H1 (cell line): ENCODE results near the gene GNG12. TPM values are rescaled to one million over a fixed set of nuclear protein-coding genes. Genes with fewer than 3 reads are reported as not detected.

ENCODE experiments used
- CTCF ChIA-PET: fragments of 300-600 bp; sonication (Branson Sonifier 250); formaldehyde crosslinking; loops from one replicate; lab custom pipeline; 2021; ENCODE audit not compliant: partially characterized antibody; lab: Charles Lee
- POLR2A ChIA-PET: fragments of 300-600 bp; sonication (Branson Sonifier 250); formaldehyde crosslinking; loops from one replicate; lab custom pipeline; 2021; ENCODE audit warnings: inconsistent platforms; ENCODE audit not compliant: partially characterized antibody; lab: Charles Lee
- DNase-seq, 2 experiments: peaks; one replicate each; pipeline versions ENCODE4 v3.0.0 to v3.0.0-alpha.2; 2010 to 2022; ENCODE audit warnings: low spot score in 2 of 2, low read depth in 1 of 2, mixed read lengths in 1 of 2
- FAIRE-seq: peaks from 2 replicates; lab custom pipeline; 2011; peaks lifted over from hg19 to GRCh38; lab: Jason Lieb, UNC
- H2AFZ ChIP-seq: 2 replicates; pipeline ENCODE4 v1.8.1; 2012; ENCODE audit warnings: low read length, inconsistent platforms
- H2AK5ac ChIP-seq: 2 replicates; pipeline ENCODE4 v1.6.1; 2013; ENCODE audit warnings: low read depth, low read length
- H2BK120ac ChIP-seq: replicated peaks from 2 replicates; pipeline ENCODE3; 2013; ENCODE audit warnings: low read depth, low read length, inconsistent platforms
- H2BK12ac ChIP-seq: 2 replicates; pipeline ENCODE4 v1.6.1; 2013; ENCODE audit warnings: low read depth, low read length
- H2BK15ac ChIP-seq: 2 replicates; pipeline ENCODE4 v1.6.1; 2013; ENCODE audit warnings: low read length
- H2BK20ac ChIP-seq: 2 replicates; pipeline ENCODE4 v1.6.1; 2013; ENCODE audit warnings: low read length
- H2BK5ac ChIP-seq: 2 replicates; pipeline ENCODE4 v1.6.1; 2013; ENCODE audit warnings: low read depth, low read length
- H3K14ac ChIP-seq: 2 replicates; pipeline ENCODE4 v1.6.1; 2013; ENCODE audit warnings: inconsistent platforms; ENCODE audit not compliant: insufficient read length
- H3K18ac ChIP-seq: 2 replicates; pipeline ENCODE4 v1.6.1; 2013; ENCODE audit warnings: low read length; ENCODE audit errors: extremely low read depth
- H3K23ac ChIP-seq: 2 replicates; pipeline ENCODE4 v1.6.1; 2013; ENCODE audit warnings: inconsistent platforms; ENCODE audit not compliant: insufficient read length
- H3K23me2 ChIP-seq: 2 replicates; pipeline ENCODE4 v1.6.1; 2013; ENCODE audit warnings: low read depth, low read length
- H3K27ac ChIP-seq: 2 replicates; pipeline ENCODE4 v1.6.1; 2011; ENCODE audit warnings: low read depth, low read length, inconsistent platforms
- H3K27me3 ChIP-seq, 4 experiments: replicated peaks in 1 of 4; 1 replicate in 1 of 4; 2 replicates in 3 of 4; pipeline versions ENCODE4 v1.6.1 to v1.8.1; 2011 to 2013; ENCODE audit warnings: low read length in 3 of 4, mild to moderate bottlenecking in 3 of 4, inconsistent platforms in 2 of 4, mixed read lengths in 2 of 4, moderate library complexity in 1 of 4; ENCODE audit not compliant: control insufficient read depth in 3 of 4, insufficient read depth in 3 of 4; ENCODE audit errors: extremely low read depth in 1 of 4
- H3K36me3 ChIP-seq, 4 experiments: 2 replicates each; pipeline versions ENCODE4 v1.6.1 to v1.8.1; 2011 to 2013; ENCODE audit warnings: mild to moderate bottlenecking in 4 of 4, low read length in 3 of 4, moderate library complexity in 2 of 4, control low read depth in 1 of 4, inconsistent platforms in 1 of 4; ENCODE audit not compliant: insufficient read depth in 4 of 4, control insufficient read depth in 2 of 4
- H3K4ac ChIP-seq: replicated peaks from 2 replicates; pipeline ENCODE3; 2013; ENCODE audit warnings: low read length, low read depth, mixed read lengths, inconsistent platforms; ENCODE audit not compliant: insufficient read length
- H3K4me1 ChIP-seq, 4 experiments: replicated peaks in 1 of 4; 1 replicate in 1 of 4; 2 replicates in 3 of 4; pipeline versions ENCODE4 v1.6.1 to v1.8.1; 2011 to 2013; ENCODE audit warnings: low read length in 3 of 4, inconsistent platforms in 2 of 4, mixed read lengths in 1 of 4; ENCODE audit not compliant: insufficient read depth in 4 of 4, control insufficient read depth in 3 of 4
- H3K4me2 ChIP-seq, 2 experiments: 2 replicates each; pipeline versions ENCODE4 v1.6.1 to v1.8.1; 2011 to 2013; ENCODE audit warnings: low read depth in 2 of 2, low read length in 2 of 2, control low read depth in 1 of 2, inconsistent platforms in 1 of 2, mild to moderate bottlenecking in 1 of 2; ENCODE audit not compliant: insufficient read depth in 1 of 2
- H3K4me3 ChIP-seq, 4 experiments: fragments of 200-600, 300-600 bp in 1 of 4; sonication (generic), shearing (Covaris generic), sonication (Bioruptor Twin) in 1 of 4; 2 replicates each; pipeline versions ENCODE4 v1.5.1 to v1.8.1; 2011 to 2016; ENCODE audit warnings: low read length in 4 of 4, low read depth in 3 of 4, control low read depth in 2 of 4, inconsistent platforms in 2 of 4, mild to moderate bottlenecking in 2 of 4, mixed read lengths in 1 of 4, moderate library complexity in 1 of 4; ENCODE audit not compliant: insufficient read depth in 2 of 4; ENCODE audit errors: extremely low read depth in 1 of 4
- H3K56ac ChIP-seq: replicated peaks from 2 replicates; pipeline ENCODE3; 2013; ENCODE audit warnings: low read depth, mild to moderate bottlenecking, mixed read lengths, low read length, inconsistent platforms; ENCODE audit not compliant: insufficient read length
- H3K79me1 ChIP-seq: 2 replicates; pipeline ENCODE4 v1.6.1; 2013; ENCODE audit warnings: low read depth, low read length, control low read depth
- H3K79me2 ChIP-seq, 2 experiments: 2 replicates each; pipeline versions ENCODE4 v1.6.1 to v1.8.1; 2012 to 2013; ENCODE audit warnings: low read length in 2 of 2, mild to moderate bottlenecking in 2 of 2, inconsistent platforms in 1 of 2; ENCODE audit not compliant: insufficient read depth in 2 of 2, control insufficient read depth in 1 of 2
- H3K9ac ChIP-seq, 4 experiments: replicated peaks in 1 of 4; 1 replicate in 1 of 4; 2 replicates in 3 of 4; pipeline versions ENCODE4 v1.6.1 to v1.8.1; 2011 to 2013; ENCODE audit warnings: low read depth in 3 of 4, low read length in 3 of 4, control low read depth in 2 of 4, mild to moderate bottlenecking in 2 of 4, moderate library complexity in 2 of 4, inconsistent platforms in 1 of 4; ENCODE audit errors: extremely low read depth in 1 of 4
- H3K9me3 ChIP-seq, 2 experiments: 2 replicates each; pipeline versions ENCODE4 v1.6.1 to v1.8.1; 2012 to 2013; ENCODE audit warnings: mild to moderate bottlenecking in 2 of 2, moderate library complexity in 2 of 2, control low read depth in 1 of 2, inconsistent platforms in 1 of 2, low read depth in 1 of 2, low read length in 1 of 2, mixed read lengths in 1 of 2; ENCODE audit not compliant: insufficient read depth in 2 of 2
- H4K20me1 ChIP-seq, 2 experiments: replicated peaks in 1 of 2; 2 replicates each; pipeline versions ENCODE3 to v1.8.1; 2011 to 2013; ENCODE audit warnings: inconsistent platforms in 2 of 2, low read length in 2 of 2, mild to moderate bottlenecking in 1 of 2; ENCODE audit not compliant: insufficient read depth in 2 of 2, control insufficient read depth in 1 of 2
- H4K5ac ChIP-seq: 2 replicates; pipeline ENCODE4 v1.6.1; 2013; ENCODE audit warnings: low read length, low read depth, mixed read lengths, inconsistent platforms; ENCODE audit not compliant: insufficient read length
- H4K8ac ChIP-seq: 2 replicates; pipeline ENCODE4 v1.8.0; 2013; ENCODE audit warnings: mild to moderate bottlenecking, moderate library complexity, low read length, inconsistent platforms; ENCODE audit not compliant: insufficient read depth; ENCODE audit errors: extremely low read depth
- H4K91ac ChIP-seq: replicated peaks from 2 replicates; pipeline ENCODE3; 2013; ENCODE audit warnings: low read length, mixed read lengths, inconsistent platforms; ENCODE audit not compliant: insufficient read length
- CHD1 ChIP-seq: IDR thresholded peaks from 2 replicates; pipeline ENCODE4 v1.6.1; 2012; ENCODE audit warnings: low read depth, low read length, improper control_type of control experiment
- JUND ChIP-seq: IDR thresholded peaks from 2 replicates; pipeline ENCODE4 v1.6.1; 2011; ENCODE audit warnings: mild to moderate bottlenecking, improper control_type of control experiment, low read length
- TEAD4 ChIP-seq: IDR thresholded peaks from 2 replicates; pipeline ENCODE4 v1.6.1; 2012; ENCODE audit warnings: low read depth, low read length, inconsistent platforms, mixed read lengths
- WGBS, 2 experiments: shearing (Covaris generic) in 1 of 2; methylation state at CpG; one replicate each; pipeline versions ENCODE4 v1.1.6 to v1.1.7; 2013 to 2015; ENCODE audit warnings: low lambda C conversion rate in 2 of 2, mixed read lengths in 2 of 2, inconsistent platforms in 1 of 2, low coverage in 1 of 2, missing lambda C conversion rate in 1 of 2; ENCODE audit not compliant: insufficient replicate concordance in 2 of 2, insufficient coverage in 1 of 2, insufficient read length in 1 of 2; ENCODE audit errors: extremely low coverage in 1 of 2, missing lambda C conversion rate in 1 of 2; 5-methylcytosine and 5-hydroxymethylcytosine counted together
- polyA plus RNA-seq, 7 experiments: library from polyadenylated mRNA; depleted of rRNA in 3 of 7; stranded (reverse) in 5 of 7; unstranded in 2 of 7; fragments of >200 nt in 5 of 7; fragments of 200-250 nt in 2 of 7; gene quantifications; 1 replicate in 5 of 7; 2 replicates in 1 of 7; 4 replicates in 1 of 7; pipeline versions ENCODE4 v1.2.1 to v1.2.3, GENCODE V29; 2011 to 2013; ENCODE audit warnings: missing spikeins in 2 of 7, mixed read lengths in 2 of 7
- total RNA-seq: library from RNA; stranded (reverse); fragmentation: NEBNext Ultra II Directional; extraction: Animal tissue kit (Norgen Biotek cat#: 25700); gene quantifications from 2 replicates; pipeline ENCODE4 v1.2.1, GENCODE V29; 2021

The GNG12 gene
- total and polyA plus RNA-seq, 2 of the 8 experiments (the other 6 are each of a cell fraction or from before 2014, with no cell fraction given), result 11.4 to 35.8 TPM

DNA sequence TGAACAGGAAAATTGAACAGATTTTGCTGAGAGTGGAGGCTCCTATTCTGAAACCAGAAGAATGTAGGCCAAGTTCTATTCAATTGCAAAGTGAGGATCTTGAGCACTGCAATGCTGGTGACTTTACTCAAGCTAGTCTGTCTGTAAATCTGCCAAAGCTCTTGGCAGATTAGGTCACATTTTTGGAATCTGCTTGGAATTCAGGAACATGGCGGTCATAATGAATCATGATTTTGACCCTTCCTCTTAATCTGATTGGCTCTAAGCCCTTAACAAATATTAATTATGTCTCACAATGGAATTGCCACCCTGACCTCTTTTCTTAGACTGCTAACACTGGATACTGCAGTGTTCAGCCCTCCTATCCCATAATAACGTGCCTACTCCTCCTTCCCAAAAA, 7.2 kb upstream of the GNG12 start:
- no peaks in the 10 kb centered on the region for H4K20me1 ChIP-seq
- ChIA-PET CTCF (interaction anchor here (0.6 to 1.2 kb wide), 6 partner anchors 10 to 264 kb away, joined by 3 to 4 read pairs (median 3); no protein-coding TSS in a partner anchor), POLR2A (no interaction called here)
- H3K4me2 ChIP-seq, result peak overlapping the region; percentile 4 to 53
- H3K9ac ChIP-seq, result no peak overlapping the region
- H3K18ac ChIP-seq, result no peak overlapping the region
- no peak overlapping the region for H4K5ac ChIP-seq
- H3K4me3 ChIP-seq, result peak overlapping the region in 1 of 4 experiments; percentile 18; a peak in 1 of 8 replicates
- H2AFZ ChIP-seq, result no peak overlapping the region
- no peak overlapping the region for H4K91ac ChIP-seq
- H2BK20ac ChIP-seq, result 0 out of 2 replicates have a peak overlapping the region, but pooled peaks have one; percentile 17
- peaks cover 0 to 2% (median 0%) of the 10 kb centered on the region in 4 experiments; a peak in 1 of 7 replicates for H3K27me3 ChIP-seq
- DNase-seq (no peak), FAIRE-seq (peak; percentile 50)
- H3K36me3 ChIP-seq, result no peaks in the 10 kb centered on the region
- H3K79me1 ChIP-seq, result no peaks in the 10 kb centered on the region
- H3K4me1 ChIP-seq, result peaks cover 8 to 33% (median 22%) of the 10 kb centered on the region in 4 experiments; a peak in 6 of 7 replicates
- no peak overlapping the region for H3K4ac ChIP-seq
- H3K56ac ChIP-seq, result no peak overlapping the region
- no peak overlapping the region for H3K27ac ChIP-seq
- no peaks in the 10 kb centered on the region for H3K79me2 ChIP-seq
- H2BK15ac ChIP-seq, result no peak overlapping the region
- 45% methylated on average over 2 of the region's 2 CpGs; no CpG with 5 or more reads in 1 of the 2 experiments for WGBS, 2 experiments
- H2BK12ac ChIP-seq, result 0 out of 2 replicates have a peak overlapping the region, but pooled peaks have one; percentile 32
- no peak overlapping the region for H2BK120ac ChIP-seq
- TF ChIP-seq CHD1, result no peak
- 0 out of 2 replicates have a peak, but pooled peaks have one; percentile 22 for TF ChIP-seq JUND
- 0 out of 2 replicates have a peak, but pooled peaks have one; percentile 29 for TF ChIP-seq TEAD4
- no peaks in the 10 kb centered on the region for H3K9me3 ChIP-seq
- H3K14ac ChIP-seq, result no peak overlapping the region
- H4K8ac ChIP-seq, result no peak overlapping the region
- no peaks in the 10 kb centered on the region for H3K23me2 ChIP-seq
- H2AK5ac ChIP-seq, result no peak overlapping the region
- peak overlapping the region; percentile 30; the same call in 1 of the 2 replicates for H2BK5ac ChIP-seq
- no peak overlapping the region for H3K23ac ChIP-seq
